Sigmoid colon (tissue), 7 donors: Measurements from ENCODE around the gene DNAJC5. TPM values are rescaled to one million over a fixed set of nuclear protein-coding genes. Genes with fewer than 3 reads are reported as not detected.
"Not testable (repeated sequence)": the region's sequence is repeated elsewhere in the genome, so short reads cannot be mapped to it uniquely, and the experiment has no call there.

Experiments used
- DNase-seq: peaks from one replicate; pipeline ENCODE4 v3.0.0-alpha.2; 2019
- H3K27ac ChIP-seq, 4 donors: fragments of 200-600 bp; sonication (generic); one replicate each; pipeline ENCODE4 v1.5.1; 2016 to 2019; ENCODE audit warnings: mild to moderate bottlenecking in 1 of 4
- H3K27me3 ChIP-seq, 3 donors: fragments of 200-600 bp; sonication (generic); one replicate each; pipeline ENCODE4 v1.5.1; 2019; ENCODE audit warnings: mild to moderate bottlenecking in 1 of 3
- H3K36me3 ChIP-seq, 4 donors: fragments of 200-600 bp; sonication (generic); one replicate each; pipeline ENCODE4 v1.5.1; 2016 to 2019
- H3K4me1 ChIP-seq, 4 donors: fragments of 200-600 bp; sonication (generic); one replicate each; pipeline ENCODE4 v1.5.1; 2017 to 2019
- H3K4me3 ChIP-seq, 4 donors: fragments of 200-600 bp; sonication (generic); one replicate each; pipeline ENCODE4 v1.5.1; 2017 to 2019; ENCODE audit warnings: mild to moderate bottlenecking in 2 of 4, moderate library complexity in 1 of 4
- H3K9me3 ChIP-seq, 4 donors: fragments of 200-600 bp in 3 of 4; sonication (generic) in 3 of 4; one replicate each; pipeline versions ENCODE4 v1.5.1 to v1.6.1; 2013 to 2019
- EP300 ChIP-seq, 4 donors: sonication (generic); formaldehyde crosslinking; IDR thresholded peaks; one replicate each; pipeline ENCODE4 v1.6.1; 2017; ENCODE audit warnings: antibody characterized with exemption in 4 of 4
- POLR2A ChIP-seq, 2 donors: fragments of 450-650 bp; IDR thresholded peaks; one replicate each; pipeline ENCODE4 v1.6.1; 2016; ENCODE audit warnings: antibody characterized with exemption in 2 of 2, mild to moderate bottlenecking in 2 of 2, moderate library complexity in 2 of 2
- POLR2AphosphoS5 ChIP-seq, 4 donors: sonication (generic); formaldehyde crosslinking; IDR thresholded peaks; one replicate each; pipeline ENCODE4 v1.6.1; 2017; ENCODE audit warnings: antibody characterized with exemption in 4 of 4
- WGBS, 2 donors: extraction: QIAGEN DNeasy Blood & Tissue Kit; methylation state at CpG; one replicate each; pipeline ENCODE4 v1.1.7; 2013; 5-methylcytosine and 5-hydroxymethylcytosine counted together
- intact Hi-C: fragments of 100-400 bp; cut with DNase I; formaldehyde crosslinking; loops from one replicate; pipeline ENCODE4 v1.15.1; 2023
- polyA plus RNA-seq, 3 donors: library from polyadenylated mRNA; stranded (reverse); fragments of 200-250 nt; gene quantifications; one replicate each; pipeline ENCODE4 v1.2.3, GENCODE V29; 2013
- total RNA-seq, 4 donors: library from RNA; depleted of rRNA; stranded (reverse); fragments of >200 nt; gene quantifications; one replicate each; pipeline ENCODE4 v1.1.0, GENCODE V29; 2016
- TF ChIP-seq, protein P1 (sequence below), 4 experiments: fragments of 450-650 bp in 3 of 4; fragments of 200-600 bp in 1 of 4; IDR thresholded peaks; one replicate each; pipeline ENCODE4 v1.5.1; 2016 to 2019; ENCODE audit warnings: antibody characterized with exemption in 4 of 4, mild to moderate bottlenecking in 3 of 4, moderate library complexity in 2 of 4
- donor health status: healthy with polysubstance abuse.
- donor health status: Bipolar disorder and iron deficiency.
- donor health status: healthy.

Gene DNAJC5
- total and polyA plus RNA-seq, 7 donors: 21.6 to 62.8 (median 31.4) TPM

DNA sequence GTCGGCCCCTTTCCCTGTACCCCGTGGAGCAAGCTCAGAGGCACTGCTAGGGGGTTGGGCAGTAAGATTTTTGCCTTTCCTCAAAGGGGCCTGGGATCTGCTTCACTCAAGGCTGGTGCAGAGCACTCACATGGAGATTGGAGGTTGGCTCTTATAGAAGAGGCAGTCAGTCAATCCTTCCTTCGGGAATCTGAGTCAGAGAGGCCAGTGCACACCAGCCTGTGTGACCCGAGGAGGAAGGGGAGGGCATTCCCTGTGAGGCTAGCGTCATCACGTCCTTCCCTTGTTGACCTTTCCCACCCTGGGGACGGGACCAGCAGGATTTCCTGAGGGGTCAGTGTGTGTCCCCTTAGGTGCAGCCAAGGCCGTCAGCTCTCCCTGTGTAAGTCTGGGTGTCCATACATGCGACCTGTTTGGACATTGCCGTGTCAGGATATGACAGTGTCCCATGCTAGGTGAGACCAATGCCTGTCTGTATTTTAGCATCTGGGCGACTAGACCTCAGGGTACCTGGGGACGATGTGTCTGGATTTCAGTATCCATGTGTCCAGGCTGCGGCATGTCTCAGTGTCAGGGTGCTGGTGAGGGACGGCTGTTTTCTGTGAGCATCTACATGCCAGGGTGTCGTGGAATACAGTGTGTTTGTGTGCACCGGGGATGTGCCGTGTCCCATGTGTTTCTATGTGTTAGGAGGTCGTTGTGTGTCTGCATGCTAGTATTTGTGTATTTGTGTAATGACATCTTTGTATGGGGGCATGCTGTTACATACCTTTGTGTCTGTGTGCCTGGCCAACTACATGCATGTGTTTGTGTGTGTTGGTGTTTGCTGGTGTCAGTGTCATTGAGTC lies 77.6 kb downstream of the DNAJC5 start:
- peak; percentile 71 for DNase-seq
- H3K9me3 ChIP-seq: no peaks in the 10 kb centered on the region
- intact Hi-C loops: loop anchor here (1.0 to 10.0 kb wide), 5 partner anchors 63 to 758 kb away; partner anchors contain the start of genes PPDPF, RTEL1, STMN3 and YTHDF1
- H3K4me3 ChIP-seq: no peak overlapping the region
- TF ChIP-seq EP300 (IDR thresholded peaks at IDR 0.05): no peak
- H3K27me3 ChIP-seq: no peaks in the 10 kb centered on the region
- H3K27ac ChIP-seq: peak overlapping the region in 1 of 4 donors; percentile 29
- peaks cover 0 to under 1% (median 0%) of the 10 kb centered on the region in 4 donors for H3K36me3 ChIP-seq
- WGBS, 2 donors: 77 to 81% methylated on average over 18 of the region's 18 CpGs
- H3K4me1 ChIP-seq: peaks cover 0 to 28% (median 24%) of the 10 kb centered on the region in 4 donors

DNA sequence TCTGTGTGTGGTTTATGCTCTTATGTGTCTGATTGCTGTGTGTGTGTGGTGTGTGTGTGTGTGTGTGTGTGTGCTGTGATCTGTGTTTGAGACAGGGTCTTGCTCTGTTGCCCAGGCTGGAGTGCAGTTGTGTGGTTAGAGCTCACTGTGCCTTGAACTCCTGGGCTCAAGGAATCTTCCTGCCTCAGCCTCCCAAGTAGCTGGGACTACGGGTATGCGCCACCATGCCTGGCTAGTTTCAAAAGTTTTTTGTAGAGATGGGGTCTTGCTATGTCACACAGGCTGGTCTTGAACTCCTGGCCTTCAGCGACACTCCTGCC lies 78.2 kb downstream of the DNAJC5 start:
- DNase-seq: no peak
- Histone ChIP-seq H3K36me3 (no peaks in the 10 kb centered on the region), H3K4me3 (no peak overlapping the region), H3K4me1 (peaks cover 0 to 27% (median 24%) of the 10 kb centered on the region in 4 donors), H3K27me3 (peaks cover 0 to 6% (median 0%) of the 10 kb centered on the region in 3 donors), H3K9me3 (no peaks in the 10 kb centered on the region), H3K27ac (peak overlapping the region in 2 of 4 donors; percentile 60 to 66)
- TF ChIP-seq POLR2AphosphoS5 (IDR thresholded peaks at IDR 0.05) (no peak), POLR2A (IDR thresholded peaks at IDR 0.05) (no peak), EP300 (IDR thresholded peaks at IDR 0.05) (no peak)
- TF ChIP-seq, protein P1, sequence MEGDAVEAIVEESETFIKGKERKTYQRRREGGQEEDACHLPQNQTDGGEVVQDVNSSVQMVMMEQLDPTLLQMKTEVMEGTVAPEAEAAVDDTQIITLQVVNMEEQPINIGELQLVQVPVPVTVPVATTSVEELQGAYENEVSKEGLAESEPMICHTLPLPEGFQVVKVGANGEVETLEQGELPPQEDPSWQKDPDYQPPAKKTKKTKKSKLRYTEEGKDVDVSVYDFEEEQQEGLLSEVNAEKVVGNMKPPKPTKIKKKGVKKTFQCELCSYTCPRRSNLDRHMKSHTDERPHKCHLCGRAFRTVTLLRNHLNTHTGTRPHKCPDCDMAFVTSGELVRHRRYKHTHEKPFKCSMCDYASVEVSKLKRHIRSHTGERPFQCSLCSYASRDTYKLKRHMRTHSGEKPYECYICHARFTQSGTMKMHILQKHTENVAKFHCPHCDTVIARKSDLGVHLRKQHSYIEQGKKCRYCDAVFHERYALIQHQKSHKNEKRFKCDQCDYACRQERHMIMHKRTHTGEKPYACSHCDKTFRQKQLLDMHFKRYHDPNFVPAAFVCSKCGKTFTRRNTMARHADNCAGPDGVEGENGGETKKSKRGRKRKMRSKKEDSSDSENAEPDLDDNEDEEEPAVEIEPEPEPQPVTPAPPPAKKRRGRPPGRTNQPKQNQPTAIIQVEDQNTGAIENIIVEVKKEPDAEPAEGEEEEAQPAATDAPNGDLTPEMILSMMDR (IDR thresholded peaks at IDR 0.05): no peak
- intact Hi-C loops: loop anchor here (1.0 to 10.0 kb wide), 5 partner anchors 64 to 758 kb away; partner anchors contain the start of genes PPDPF, RTEL1, STMN3 and YTHDF1
- whole genome bisulfite sequencing, 2 donors: 95% methylated on average over 3 of the region's 3 CpGs

DNA sequence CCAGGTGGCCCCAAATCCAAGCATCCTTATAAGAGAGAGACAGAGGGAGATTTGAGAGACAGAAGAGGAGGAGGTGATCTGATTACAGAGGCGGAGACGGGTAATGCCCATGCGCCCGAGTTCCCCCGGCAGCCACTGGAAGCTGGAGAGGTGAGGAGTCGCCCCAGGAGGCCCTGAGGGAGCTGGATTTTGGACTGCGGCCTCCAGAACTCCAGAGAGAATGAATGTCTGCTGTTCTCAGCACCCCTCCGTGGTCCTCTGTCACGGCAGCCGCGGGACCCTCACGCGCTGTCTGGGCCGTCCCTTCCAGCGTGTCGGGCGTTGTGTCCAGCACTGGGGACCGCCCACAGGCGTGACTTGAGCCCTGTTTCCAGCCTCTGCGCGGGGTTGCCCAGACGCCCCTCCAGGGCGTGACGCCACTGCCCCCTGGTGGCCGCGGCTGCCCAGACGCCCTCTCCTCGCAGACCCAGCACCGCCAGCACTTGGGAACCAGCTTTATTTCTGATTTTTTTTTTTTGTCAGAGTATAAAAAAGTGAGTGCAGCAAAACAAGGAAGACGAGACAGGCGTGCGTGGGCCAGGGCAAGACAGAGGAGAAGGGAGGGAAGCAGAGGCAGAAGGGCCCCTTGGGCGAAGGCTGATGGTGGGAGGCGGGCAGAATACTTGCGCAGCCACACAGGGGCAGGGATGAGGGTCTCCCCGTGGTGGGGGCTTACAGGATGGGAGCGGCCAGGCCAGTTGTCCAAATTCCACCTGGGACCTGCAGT lies 78.9 kb downstream of the DNAJC5 start:
- 14 to 19% methylated on average over 37 of the region's 37 CpGs for WGBS, 2 donors
- Histone ChIP-seq H3K4me1 (peaks cover 0 to 27% (median 23%) of the 10 kb centered on the region in 4 donors), H3K9me3 (no peaks in the 10 kb centered on the region), H3K36me3 (no peaks in the 10 kb centered on the region), H3K4me3 (peak overlapping the region in 3 of 4 donors; percentile 33 to 46 (median 45)), H3K27ac (peak overlapping the region; percentile 59 to 66 (median 62)), H3K27me3 (peaks cover 0 to 12% (median 3%) of the 10 kb centered on the region in 3 donors)
- TF ChIP-seq, protein P1 (IDR thresholded peaks at IDR 0.05): peak; percentile 91 to 98 (median 94)
- no peak for TF ChIP-seq POLR2A (IDR thresholded peaks at IDR 0.05)
- TF ChIP-seq EP300 (IDR thresholded peaks at IDR 0.05): no peak
- TF ChIP-seq POLR2AphosphoS5 (IDR thresholded peaks at IDR 0.05): peak in 1 of 4 donors; percentile 15
- intact Hi-C loops: loop anchor here (1.0 to 10.0 kb wide), 6 partner anchors 65 to 759 kb away; partner anchors contain the start of genes PPDPF, RTEL1, STMN3 and YTHDF1
- DNase-seq: peak; percentile 93

DNA sequence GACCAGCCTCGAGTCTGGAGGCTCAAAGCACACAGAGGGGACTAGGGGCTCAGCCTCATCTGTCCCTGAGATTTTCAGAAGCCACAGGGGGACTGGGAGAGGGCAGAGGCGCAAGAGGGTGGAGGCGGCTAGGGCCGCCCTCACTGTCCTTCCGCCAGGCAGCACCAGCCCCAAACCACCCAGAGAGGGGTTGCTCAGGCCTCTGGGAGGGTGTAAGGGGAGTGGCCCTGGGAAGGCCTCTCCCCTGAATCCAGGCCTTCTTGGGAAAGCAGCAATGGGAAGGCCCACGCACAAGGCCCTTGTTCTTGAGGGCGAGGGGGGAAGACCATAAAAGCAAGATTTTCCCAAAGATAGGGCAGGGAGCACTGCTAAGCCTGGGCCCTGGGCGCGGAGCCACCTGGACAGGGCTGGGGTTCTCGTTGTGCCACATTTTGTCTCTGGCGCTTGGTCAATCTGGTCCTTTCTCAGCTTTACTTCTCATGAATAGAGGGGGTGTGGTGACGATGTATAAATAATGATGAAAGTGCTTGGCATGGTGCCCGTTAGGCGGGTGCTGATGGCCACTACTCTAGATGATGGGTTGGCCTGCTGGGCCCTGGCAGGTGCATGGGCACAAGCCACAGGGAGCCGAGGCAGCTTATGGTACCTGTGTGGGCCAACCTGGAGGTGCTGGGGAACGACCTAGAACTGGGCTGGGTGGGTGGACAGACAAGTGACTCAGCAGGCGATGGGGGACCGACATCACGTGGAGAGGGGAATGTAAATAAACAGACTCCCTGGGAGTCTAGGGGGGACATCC lies 79.7 kb downstream of the DNAJC5 start:
- DNase-seq: peak; percentile 69
- intact Hi-C loops: loop anchor here (2.0 to 10.0 kb wide), 5 partner anchors 197 to 760 kb away; partner anchors contain the start of genes PPDPF, RTEL1, STMN3 and YTHDF1
- 63 to 78% methylated on average over 19 of the region's 19 CpGs for WGBS, 2 donors
- no peak overlapping the region for H3K27ac ChIP-seq
- no peaks in the 10 kb centered on the region for H3K9me3 ChIP-seq
- no peak overlapping the region for H3K4me3 ChIP-seq
- peaks cover 0 to 29% (median 26%) of the 10 kb centered on the region in 4 donors for H3K4me1 ChIP-seq
- H3K36me3 ChIP-seq: no peaks in the 10 kb centered on the region
- H3K27me3 ChIP-seq: peaks cover 0 to 12% (median 7%) of the 10 kb centered on the region in 3 donors
- TF ChIP-seq, protein P1 (IDR thresholded peaks at IDR 0.05): no peak
- TF ChIP-seq EP300 (IDR thresholded peaks at IDR 0.05) (no peak), POLR2AphosphoS5 (IDR thresholded peaks at IDR 0.05) (no peak), POLR2A (IDR thresholded peaks at IDR 0.05) (no peak)

DNA sequence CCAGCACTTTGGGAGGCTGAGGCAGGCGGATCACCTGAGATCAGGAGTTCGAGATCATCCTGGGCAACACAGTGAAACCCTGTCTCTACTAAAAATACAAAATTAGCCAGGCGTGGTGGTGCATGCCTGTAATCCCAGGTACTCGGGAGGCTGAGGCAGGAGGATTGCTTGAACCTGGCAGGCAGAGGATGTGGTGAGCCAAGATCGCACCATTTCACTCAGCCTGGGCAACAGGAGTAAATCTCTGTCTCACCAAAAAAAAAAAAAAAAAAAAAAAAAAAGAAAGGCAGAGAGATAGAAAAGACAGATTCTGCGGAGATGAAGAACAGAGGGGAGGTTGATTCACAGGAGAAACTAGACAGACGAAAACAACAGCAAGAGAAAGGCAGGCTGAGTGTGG lies 81.6 kb downstream of the DNAJC5 start:
- not testable (repeated sequence) for H3K4me3 ChIP-seq, H3K9me3 ChIP-seq, H3K36me3 ChIP-seq, H3K27ac ChIP-seq, DNase-seq
- intact Hi-C loops: loop anchor here (10.0 kb wide), 2 partner anchors 322 to 762 kb away; partner anchors contain the start of genes RTEL1, STMN3 and YTHDF1
- Histone ChIP-seq H3K27me3 (peaks cover 0 to 12% (median 7%) of the 10 kb centered on the region in 3 donors), H3K4me1 (peaks cover 0 to 36% (median 34%) of the 10 kb centered on the region in 4 donors)
- 91 to 98% methylated on average over 7 of the region's 7 CpGs for WGBS, 2 donors
